Measurements from ENCODE around the gene SLC13A4.

DNA sequence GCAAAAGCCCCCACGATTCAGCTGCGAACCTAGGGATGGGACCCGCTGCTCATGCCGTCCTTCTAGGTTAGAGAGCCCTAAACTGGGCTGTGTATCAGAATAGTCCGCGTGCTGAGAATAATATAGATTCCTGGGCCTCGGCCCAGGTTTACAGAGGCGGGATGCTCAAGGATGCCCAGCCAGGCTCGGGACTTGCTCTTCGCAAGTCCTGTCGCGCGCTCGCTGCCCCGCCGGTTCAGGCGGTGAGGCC lies 65.9 kb downstream of the SLC13A4 start:
- TF ChIP-seq, protein P1, sequence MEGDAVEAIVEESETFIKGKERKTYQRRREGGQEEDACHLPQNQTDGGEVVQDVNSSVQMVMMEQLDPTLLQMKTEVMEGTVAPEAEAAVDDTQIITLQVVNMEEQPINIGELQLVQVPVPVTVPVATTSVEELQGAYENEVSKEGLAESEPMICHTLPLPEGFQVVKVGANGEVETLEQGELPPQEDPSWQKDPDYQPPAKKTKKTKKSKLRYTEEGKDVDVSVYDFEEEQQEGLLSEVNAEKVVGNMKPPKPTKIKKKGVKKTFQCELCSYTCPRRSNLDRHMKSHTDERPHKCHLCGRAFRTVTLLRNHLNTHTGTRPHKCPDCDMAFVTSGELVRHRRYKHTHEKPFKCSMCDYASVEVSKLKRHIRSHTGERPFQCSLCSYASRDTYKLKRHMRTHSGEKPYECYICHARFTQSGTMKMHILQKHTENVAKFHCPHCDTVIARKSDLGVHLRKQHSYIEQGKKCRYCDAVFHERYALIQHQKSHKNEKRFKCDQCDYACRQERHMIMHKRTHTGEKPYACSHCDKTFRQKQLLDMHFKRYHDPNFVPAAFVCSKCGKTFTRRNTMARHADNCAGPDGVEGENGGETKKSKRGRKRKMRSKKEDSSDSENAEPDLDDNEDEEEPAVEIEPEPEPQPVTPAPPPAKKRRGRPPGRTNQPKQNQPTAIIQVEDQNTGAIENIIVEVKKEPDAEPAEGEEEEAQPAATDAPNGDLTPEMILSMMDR (IDR thresholded peaks at IDR 0.05), result peak in 1 of 3 experiments; percentile 93
- TF ChIP-seq POLR2A (IDR thresholded peaks at IDR 0.05; ENCODE audit: low read depth) (no peak), POLR2AphosphoS5 (IDR thresholded peaks at IDR 0.05) (no peak)

All from esophagus muscularis mucosa (tissue), 3 donors.